Testis (tissue), 3 donors: ENCODE measurements around the gene CASR. TPM values are rescaled to one million over a fixed set of nuclear protein-coding genes. Genes with fewer than 3 reads are reported as not detected.

Experiments used
- DNase-seq: peaks from one replicate; pipeline ENCODE4 v3.0.0-alpha.2; 2019
- H3K27ac ChIP-seq, 2 donors: fragments of 200-600 bp; sonication (generic); one replicate each; pipeline ENCODE4 v1.5.1; 2019
- H3K27me3 ChIP-seq: fragments of 200-600 bp; sonication (generic); one replicate; pipeline ENCODE4 v1.5.1; 2019
- H3K36me3 ChIP-seq: fragments of 200-600 bp; sonication (generic); one replicate; pipeline ENCODE4 v1.5.1; 2017; ENCODE audit warnings: low read depth; ENCODE audit errors: missing control alignments
- H3K4me1 ChIP-seq: fragments of 200-600 bp; sonication (generic); one replicate; pipeline ENCODE4 v1.5.1; 2019
- H3K4me3 ChIP-seq, 2 donors: fragments of 200-600 bp; sonication (generic); one replicate each; pipeline ENCODE4 v1.5.1; 2017 to 2019
- H3K9me3 ChIP-seq: fragments of 200-600 bp; sonication (generic); one replicate; pipeline ENCODE4 v1.5.1; 2017
- POLR2A ChIP-seq: fragments of 450-650 bp; IDR thresholded peaks from one replicate; pipeline ENCODE4 v1.6.1; 2017; ENCODE audit warnings: antibody characterized with exemption, mild to moderate bottlenecking, moderate library complexity
- WGBS, 2 donors: methylation state at CpG; one replicate each; pipeline ENCODE4 v1.1.5; 2018; 5-methylcytosine and 5-hydroxymethylcytosine counted together
- intact Hi-C: fragments of 100-400 bp; cut with DNase I; formaldehyde crosslinking; loops from one replicate; pipeline ENCODE4 v1.15.1; 2023; ENCODE audit warnings: low total_unique reads
- polyA plus RNA-seq: library from polyadenylated mRNA; stranded (reverse); fragments of 350-450 nt; fragmentation: Illumina TruSeq; extraction: RNeasy Lipid Tissue Mini Kit (QIAGEN cat#74804); gene quantifications from one replicate; pipeline ENCODE4 v1.2.3, GENCODE V29; 2014; ENCODE audit warnings: low read depth, low replicate concordance; ENCODE audit not compliant: insufficient read depth
- total RNA-seq, 2 donors: library from RNA; depleted of rRNA; stranded (reverse); fragments of >200 nt; gene quantifications; one replicate each; pipeline ENCODE4 v1.2.3, GENCODE V29; 2016
- TF ChIP-seq, protein P1 (sequence below), 3 experiments: fragments of 450-650 bp in 2 of 3; fragments of 200-600 bp in 1 of 3; sonication (generic) in 1 of 3; IDR thresholded peaks; one replicate each; pipeline ENCODE4 v1.5.1; 2016 to 2019; ENCODE audit warnings: antibody characterized with exemption in 3 of 3, mild to moderate bottlenecking in 2 of 3, moderate library complexity in 1 of 3

Gene CASR
- total and polyA plus RNA-seq, 3 donors from 2014 or later: 0.30 to 1.4 (median 1.2) TPM

DNA sequence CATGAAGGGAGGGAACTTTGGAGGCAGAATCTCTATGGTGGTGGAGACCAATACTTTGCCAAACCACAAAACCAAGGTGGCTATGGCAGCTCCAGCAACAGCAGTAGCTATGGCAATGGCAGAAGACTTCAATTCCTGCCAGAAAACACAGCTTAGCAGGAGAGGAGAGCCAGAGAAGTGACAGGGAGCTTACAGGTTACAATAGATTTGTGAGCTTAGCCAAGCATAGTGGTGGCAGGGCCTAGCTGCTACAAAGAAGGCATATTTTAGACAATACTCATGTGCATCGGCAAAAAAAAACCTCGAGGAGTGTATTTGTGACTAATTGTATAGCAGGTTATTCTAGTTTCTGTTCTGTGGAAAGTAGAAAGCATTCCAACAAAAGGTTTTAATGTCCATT lies 135.2 kb downstream of the CASR start:
- intact Hi-C loops: no loop called here
- TF ChIP-seq, protein P1, sequence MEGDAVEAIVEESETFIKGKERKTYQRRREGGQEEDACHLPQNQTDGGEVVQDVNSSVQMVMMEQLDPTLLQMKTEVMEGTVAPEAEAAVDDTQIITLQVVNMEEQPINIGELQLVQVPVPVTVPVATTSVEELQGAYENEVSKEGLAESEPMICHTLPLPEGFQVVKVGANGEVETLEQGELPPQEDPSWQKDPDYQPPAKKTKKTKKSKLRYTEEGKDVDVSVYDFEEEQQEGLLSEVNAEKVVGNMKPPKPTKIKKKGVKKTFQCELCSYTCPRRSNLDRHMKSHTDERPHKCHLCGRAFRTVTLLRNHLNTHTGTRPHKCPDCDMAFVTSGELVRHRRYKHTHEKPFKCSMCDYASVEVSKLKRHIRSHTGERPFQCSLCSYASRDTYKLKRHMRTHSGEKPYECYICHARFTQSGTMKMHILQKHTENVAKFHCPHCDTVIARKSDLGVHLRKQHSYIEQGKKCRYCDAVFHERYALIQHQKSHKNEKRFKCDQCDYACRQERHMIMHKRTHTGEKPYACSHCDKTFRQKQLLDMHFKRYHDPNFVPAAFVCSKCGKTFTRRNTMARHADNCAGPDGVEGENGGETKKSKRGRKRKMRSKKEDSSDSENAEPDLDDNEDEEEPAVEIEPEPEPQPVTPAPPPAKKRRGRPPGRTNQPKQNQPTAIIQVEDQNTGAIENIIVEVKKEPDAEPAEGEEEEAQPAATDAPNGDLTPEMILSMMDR (IDR thresholded peaks at IDR 0.05): no peak
- TF ChIP-seq POLR2A: no peak
- 88 to 93% methylated on average over 2 of the region's 2 CpGs for WGBS, 2 donors
- Histone ChIP-seq H3K9me3 (no peaks in the 10 kb centered on the region), H3K4me1 (no peaks in the 10 kb centered on the region), H3K4me3 (no peak overlapping the region), H3K36me3 (no peaks in the 10 kb centered on the region), H3K27me3 (no peaks in the 10 kb centered on the region), H3K27ac (no peak overlapping the region)
- no peak for DNase-seq

DNA sequence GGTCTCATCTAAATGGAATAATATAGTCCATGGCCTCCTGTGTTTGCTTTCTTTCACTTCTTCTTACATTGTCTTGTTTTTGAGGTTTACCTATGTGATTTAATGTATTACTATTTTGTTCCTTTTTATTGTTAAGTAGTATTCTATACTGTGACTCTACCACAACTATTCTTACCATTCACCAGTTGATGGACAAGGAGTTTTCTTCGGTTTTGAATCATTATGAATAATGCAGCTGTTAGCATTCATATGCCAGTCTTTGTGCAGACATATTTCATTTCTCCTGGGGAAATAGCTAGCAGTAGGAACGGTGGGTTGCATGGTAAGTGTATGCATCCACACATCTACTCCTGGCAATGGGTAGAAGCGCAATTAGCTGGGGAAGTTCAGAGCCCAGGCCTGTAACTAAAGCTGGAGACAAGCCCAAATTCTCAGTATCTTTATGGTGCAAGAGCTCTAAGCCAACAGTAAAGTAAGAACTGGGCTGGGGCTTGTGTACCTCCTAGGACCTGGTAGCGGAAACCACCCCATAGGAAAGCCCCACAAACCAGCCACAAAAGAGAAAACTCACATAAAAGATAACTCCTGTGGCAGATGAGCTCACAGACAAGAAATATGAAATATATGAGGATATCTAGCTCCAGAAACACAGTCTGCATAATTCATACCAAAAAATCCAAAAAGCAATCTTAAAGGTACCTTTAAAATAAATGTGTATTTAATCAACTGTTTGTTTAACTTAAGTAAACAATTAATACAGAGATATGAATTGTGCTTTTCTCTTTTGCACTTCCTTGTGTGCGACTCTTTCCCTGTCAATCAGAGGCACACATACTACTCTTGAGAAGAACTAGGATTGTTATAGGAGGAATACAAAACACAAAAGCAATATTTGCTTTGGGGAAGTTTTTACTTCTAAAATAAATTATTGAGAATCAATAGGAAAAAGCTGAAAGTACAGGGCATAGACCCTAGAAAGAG lies 138.9 kb downstream of the CASR start:
- 80 to 85% methylated on average over 5 of the region's 5 CpGs for WGBS, 2 donors
- Histone ChIP-seq H3K27me3 (no peaks in the 10 kb centered on the region), H3K4me3 (no peak overlapping the region), H3K9me3 (no peaks in the 10 kb centered on the region), H3K27ac (no peak overlapping the region), H3K36me3 (no peaks in the 10 kb centered on the region), H3K4me1 (no peaks in the 10 kb centered on the region)
- intact Hi-C loops: no loop called here
- DNase-seq: no peak
- TF ChIP-seq POLR2A: no peak
- TF ChIP-seq, protein P1 (IDR thresholded peaks at IDR 0.05): no peak

DNA sequence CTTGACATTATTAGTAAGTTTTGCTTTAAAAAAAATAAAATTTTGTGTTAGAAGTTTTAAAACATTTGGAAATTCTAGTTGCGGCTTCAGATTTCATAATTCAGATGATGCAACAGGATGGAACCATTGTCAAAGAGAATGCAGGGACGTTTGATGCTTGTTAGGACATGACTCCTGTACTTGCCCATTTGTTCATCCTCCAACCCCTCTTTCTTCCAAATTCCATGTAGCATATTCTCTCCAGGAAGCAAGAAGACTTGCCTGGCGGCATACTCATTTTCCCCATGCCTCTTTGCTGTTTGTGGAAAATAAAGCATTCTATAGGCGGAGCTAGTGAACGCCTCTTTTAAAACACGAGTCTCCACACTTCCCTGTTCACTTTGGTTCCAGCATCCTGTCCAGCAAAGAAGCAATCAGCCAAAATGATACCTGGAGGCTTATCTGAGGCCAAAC lies 141.4 kb downstream of the CASR start, which contains the start of gene CSTA:
TSS of gene CSTA (plus strand) at position 378 of the 453 bp plus-strand sequence. CDS start at position 423, 45 bp downstream.
- Histone ChIP-seq H3K4me1 (no peaks in the 10 kb centered on the region), H3K9me3 (no peaks in the 10 kb centered on the region), H3K27ac (no peak within 1 kb of the TSS), H3K27me3 (no peaks in the 10 kb centered on the region), H3K36me3 (no peaks in the 10 kb centered on the region), H3K4me3 (no peak within 1 kb of the TSS)
- DNase-seq: no peak
- TF ChIP-seq, protein P1 (IDR thresholded peaks at IDR 0.05): no peak
- no peak for TF ChIP-seq POLR2A
- 69% methylated on average over 6 of the region's 6 CpGs for WGBS, 2 donors
- intact Hi-C loops: no loop called here

DNA sequence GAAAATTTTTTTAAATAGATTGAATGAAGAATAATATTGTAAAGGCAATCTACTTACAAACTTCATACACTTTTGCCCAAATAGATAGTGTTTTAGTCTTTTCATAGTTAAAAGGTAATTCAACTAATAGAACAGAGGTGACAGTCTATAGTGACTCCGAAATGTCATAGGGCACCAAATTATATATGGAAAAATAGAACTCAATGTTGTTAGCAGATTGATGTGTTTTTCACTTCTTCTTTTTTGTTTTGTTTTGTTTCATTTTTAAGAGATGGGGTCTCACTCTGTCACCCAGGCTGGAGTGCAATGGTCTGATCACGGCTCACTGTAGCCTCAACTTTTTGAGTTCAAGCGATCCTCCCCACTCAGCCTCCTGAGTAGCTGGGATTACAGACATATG lies 142.3 kb downstream of the CASR start:
- intact Hi-C loops: no loop called here
- DNase-seq: no peak
- WGBS, 2 donors: 92 to 93% methylated on average over 3 of the region's 3 CpGs

More for the DNA sequence above, 142.3 kb downstream of the CASR start:
- no peaks in the 10 kb centered on the region for H3K4me1 ChIP-seq
- no peaks in the 10 kb centered on the region for H3K9me3 ChIP-seq
- H3K36me3 ChIP-seq: no peaks in the 10 kb centered on the region
- H3K4me3 ChIP-seq: no peak overlapping the region
- no peak for TF ChIP-seq POLR2A
- TF ChIP-seq, protein P1 (IDR thresholded peaks at IDR 0.05): no peak
- no peak overlapping the region for H3K27ac ChIP-seq
- H3K27me3 ChIP-seq: no peaks in the 10 kb centered on the region
